H9 (cell line): Measurements from ENCODE around the gene NT5DC4. TPM values are rescaled to one million over a fixed set of nuclear protein-coding genes. Genes with fewer than 3 reads are reported as not detected.

Experiments used
- DNase-seq: peaks from one replicate; pipeline ENCODE4 v3.0.0-alpha.2; 2017
- H2AFZ ChIP-seq: one replicate; pipeline ENCODE4 v1.6.1; 2013; ENCODE audit warnings: mild to moderate bottlenecking, low read length, control low read depth, moderate library complexity
- H2AK5ac ChIP-seq: 2 replicates; pipeline ENCODE4 v1.6.1; 2013; ENCODE audit warnings: low read length, control low read depth, mixed read lengths; ENCODE audit not compliant: insufficient read length
- H2BK120ac ChIP-seq: one replicate; pipeline ENCODE4 v1.6.1; 2013; ENCODE audit warnings: low read depth, mild to moderate bottlenecking, low read length, control low read depth, inconsistent platforms; ENCODE audit not compliant: poor library complexity, severe bottlenecking
- H2BK12ac ChIP-seq: 2 replicates; pipeline ENCODE4 v1.6.1; 2013; ENCODE audit warnings: low read length, control low read depth, mixed read lengths, low read depth; ENCODE audit not compliant: insufficient read length
- H2BK15ac ChIP-seq: 2 replicates; pipeline ENCODE4 v1.6.1; 2013; ENCODE audit warnings: low read depth, low read length, control low read depth
- H2BK20ac ChIP-seq: one replicate; pipeline ENCODE4 v1.6.1; 2013; ENCODE audit warnings: low read depth, mild to moderate bottlenecking, low read length, control low read depth, inconsistent platforms; ENCODE audit not compliant: poor library complexity, severe bottlenecking
- H2BK5ac ChIP-seq: 2 replicates; pipeline ENCODE4 v1.6.1; 2013; ENCODE audit warnings: low read length, control low read depth, mixed read lengths; ENCODE audit not compliant: insufficient read length
- H3K14ac ChIP-seq: 2 replicates; pipeline ENCODE4 v1.6.1; 2013; ENCODE audit warnings: low read length, control low read depth; ENCODE audit not compliant: insufficient read depth
- H3K18ac ChIP-seq: 2 replicates; pipeline ENCODE4 v1.6.1; 2013; ENCODE audit warnings: low read depth, mild to moderate bottlenecking, mixed read lengths, low read length, control low read depth; ENCODE audit not compliant: insufficient read length
- H3K23ac ChIP-seq: 2 replicates; pipeline ENCODE4 v1.6.1; 2013; ENCODE audit warnings: low read length, control low read depth, mixed read lengths, low read depth; ENCODE audit not compliant: insufficient read length
- H3K23me2 ChIP-seq: 2 replicates; pipeline ENCODE4 v1.6.1; 2013; ENCODE audit warnings: low read depth, mild to moderate bottlenecking, mixed read lengths, low read length, control low read depth; ENCODE audit not compliant: insufficient read length, poor library complexity, severe bottlenecking
- H3K27ac ChIP-seq: 2 replicates; pipeline ENCODE4 v1.5.1; 2013; ENCODE audit warnings: low read length, control low read depth, mixed read lengths, low read depth; ENCODE audit not compliant: insufficient read length
- H3K27me3 ChIP-seq: 2 replicates; pipeline ENCODE4 v1.6.1; 2013; ENCODE audit warnings: low read length, control low read depth, inconsistent platforms; ENCODE audit not compliant: insufficient read depth
- H3K4ac ChIP-seq: 2 replicates; pipeline ENCODE4 v1.6.1; 2013; ENCODE audit warnings: low read depth, mild to moderate bottlenecking, control low read depth, inconsistent platforms, low read length, moderate library complexity
- H3K4me1 ChIP-seq: 2 replicates; pipeline ENCODE4 v1.6.1; 2013; ENCODE audit warnings: low read length, control low read depth, inconsistent platforms; ENCODE audit not compliant: insufficient read depth
- H3K4me2 ChIP-seq: 2 replicates; pipeline ENCODE4 v1.6.1; 2013; ENCODE audit warnings: low read length, control low read depth, mixed read lengths; ENCODE audit not compliant: insufficient read length, insufficient read depth
- H3K56ac ChIP-seq: 2 replicates; pipeline ENCODE4 v1.6.1; 2013; ENCODE audit warnings: low read depth, mild to moderate bottlenecking, mixed read lengths, low read length, control low read depth; ENCODE audit not compliant: insufficient read length
- H3K79me1 ChIP-seq: 2 replicates; pipeline ENCODE4 v1.6.1; 2013; ENCODE audit warnings: low read depth, mild to moderate bottlenecking, moderate library complexity, low read length, control low read depth, inconsistent platforms; ENCODE audit not compliant: insufficient read depth, poor library complexity, severe bottlenecking
- H3K79me2 ChIP-seq: 2 replicates; pipeline ENCODE4 v1.6.1; 2013; ENCODE audit warnings: low read length, control low read depth, inconsistent platforms; ENCODE audit not compliant: insufficient read depth
- H3K9ac ChIP-seq: 2 replicates; pipeline ENCODE4 v1.6.1; 2013; ENCODE audit warnings: low read length, control low read depth, mixed read lengths; ENCODE audit not compliant: insufficient read length; ENCODE audit errors: extremely low read depth
- H3K9me3 ChIP-seq: one replicate; pipeline ENCODE4 v1.6.1; 2013; ENCODE audit warnings: low read depth, low read length, inconsistent platforms; ENCODE audit not compliant: control insufficient read depth
- H3T11ph ChIP-seq: one replicate; pipeline ENCODE4 v1.6.1; 2013; ENCODE audit warnings: mild to moderate bottlenecking, low read length, control low read depth, inconsistent platforms
- H4K20me1 ChIP-seq: one replicate; pipeline ENCODE4 v1.6.1; 2013; ENCODE audit not compliant: control insufficient read depth, insufficient read length, insufficient read depth
- H4K5ac ChIP-seq: 2 replicates; pipeline ENCODE4 v1.6.1; 2013; ENCODE audit warnings: low read depth, mild to moderate bottlenecking, mixed read lengths, low read length, control low read depth; ENCODE audit not compliant: insufficient read length
- H4K8ac ChIP-seq: replicated peaks from 2 replicates; pipeline ENCODE4 v1.6.1; 2013; ENCODE audit warnings: low read length, control low read depth, mixed read lengths, low read depth; ENCODE audit not compliant: insufficient read length
- H4K91ac ChIP-seq: 2 replicates; pipeline ENCODE4 v1.6.1; 2013; ENCODE audit warnings: low read depth, mild to moderate bottlenecking, moderate library complexity, mixed read lengths, low read length, control low read depth; ENCODE audit not compliant: insufficient read length
- H3K27ac Mint-ChIP-seq, 3 experiments: 2 replicates in 2 of 3; 3 replicates in 1 of 3; pipeline ENCODE4 v1.8.0; 2020 to 2021; ENCODE audit warnings: mixed read lengths in 3 of 3, mild to moderate bottlenecking in 1 of 3, moderate library complexity in 1 of 3
- H3K27me3 Mint-ChIP-seq: 2 replicates; pipeline ENCODE4 v1.8.0; 2021; ENCODE audit warnings: low read depth, mild to moderate bottlenecking, moderate library complexity, mixed read lengths
- H3K36me3 Mint-ChIP-seq, 3 experiments: 2 replicates in 2 of 3; 3 replicates in 1 of 3; pipeline ENCODE4 v1.8.0; 2020 to 2021; ENCODE audit warnings: low read depth in 3 of 3, mixed read lengths in 3 of 3; ENCODE audit not compliant: insufficient read depth in 1 of 3
- H3K4me1 Mint-ChIP-seq, 2 experiments: 2 replicates each; pipeline ENCODE4 v1.8.0; 2020; ENCODE audit warnings: mixed read lengths in 2 of 2
- H3K4me3 Mint-ChIP-seq, 2 experiments: 2 replicates in 1 of 2; 3 replicates in 1 of 2; pipeline ENCODE4 v1.8.0; 2020 to 2021; ENCODE audit warnings: mild to moderate bottlenecking in 2 of 2, mixed read lengths in 2 of 2, moderate library complexity in 1 of 2
- H3K9me3 Mint-ChIP-seq, 2 experiments: 2 replicates in 1 of 2; 3 replicates in 1 of 2; pipeline ENCODE4 v1.8.0; 2020; ENCODE audit warnings: mild to moderate bottlenecking in 2 of 2, mixed read lengths in 2 of 2, moderate library complexity in 1 of 2
- CTCF ChIP-seq: fragments of 200-600 bp; sonication (generic); conservative IDR thresholded peaks from 3 replicates; pipeline ENCODE4 v1.8.0; 2021; ENCODE audit warnings: antibody characterized with exemption, mild to moderate bottlenecking
- WGBS: extraction: QIAGEN DNeasy Blood & Tissue Kit; methylation state at CpG from one replicate; pipeline ENCODE4 v1.1.7; 2013; ENCODE audit warnings: missing lambda C conversion rate, low lambda C conversion rate, mixed read lengths; ENCODE audit not compliant: insufficient read length; ENCODE audit errors: extremely low coverage; 5-methylcytosine and 5-hydroxymethylcytosine counted together
- total RNA-seq: library from RNA; stranded (reverse); gene quantifications from 2 replicates; pipeline ENCODE4 v1.2.1, GENCODE V29; 2021

The NT5DC4 gene
- total RNA-seq, 1 experiment from 2014 or later = not detected

DNA sequence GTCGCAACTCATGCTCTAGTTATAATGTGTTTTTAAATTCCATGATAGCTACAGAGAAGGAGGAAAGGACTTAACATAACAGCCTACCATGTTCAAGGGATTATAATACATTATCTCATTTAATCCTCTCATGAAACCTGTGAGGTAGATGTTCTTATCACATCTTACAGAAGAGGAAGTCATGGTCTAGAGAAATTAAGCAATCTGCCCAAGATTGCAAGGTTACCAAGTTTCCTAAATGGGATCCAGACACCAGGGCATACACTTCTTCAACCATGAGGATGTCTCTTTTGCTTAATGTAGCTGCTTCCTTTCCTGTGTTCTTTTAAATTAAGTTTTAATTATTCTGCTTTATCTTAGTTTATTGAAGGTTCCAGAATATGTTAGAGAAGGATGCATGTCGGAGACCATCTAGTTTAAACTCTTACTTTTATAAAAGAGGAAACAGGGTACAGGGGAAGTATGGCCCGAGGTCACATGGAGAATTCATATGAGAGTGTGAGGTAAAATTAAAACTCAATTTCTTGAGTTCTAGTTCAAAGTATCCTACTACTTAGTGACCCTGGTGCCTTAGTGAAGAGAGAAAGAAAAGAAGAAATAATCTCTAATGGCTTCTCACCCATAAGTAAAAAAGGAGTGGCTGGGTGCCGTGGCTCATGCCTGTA, 67.0 kb downstream of the NT5DC4 start:
- no peaks in the 10 kb centered on the region for H3K9me3 ChIP-seq
- H3K9ac ChIP-seq = no peak overlapping the region
- H3T11ph ChIP-seq = no peak overlapping the region
- WGBS = no CpG with 5 or more reads among the region's 4 CpGs
- H2BK120ac ChIP-seq = no peak overlapping the region
- TF ChIP-seq CTCF = no peak
- H4K8ac ChIP-seq = no peak overlapping the region
- Mint-ChIP-seq H3K4me1 (peaks cover 53 to 62% of the 10 kb centered on the region in 2 experiments), H3K27me3 (no peaks in the 10 kb centered on the region), H3K9me3 (peaks cover 3 to 4% of the 10 kb centered on the region in 2 experiments; a peak in 4 of 5 replicates), H3K27ac (no peak overlapping the region), H3K36me3 (peaks cover 1 to 5% (median 3%) of the 10 kb centered on the region in 3 experiments; a peak in 4 of 7 replicates), H3K4me3 (no peak overlapping the region)
- no peak overlapping the region for H4K5ac ChIP-seq
- no peak overlapping the region for H4K91ac ChIP-seq
- peaks cover 7% of the 10 kb centered on the region for H3K4me1 ChIP-seq
- no peak overlapping the region for H3K4ac ChIP-seq
- no peak overlapping the region for H3K56ac ChIP-seq
- no peak overlapping the region for H3K18ac ChIP-seq
- DNase-seq = no peak
- no peak overlapping the region for H3K27ac ChIP-seq
- H3K14ac ChIP-seq = no peak overlapping the region
- no peak overlapping the region for H2BK5ac ChIP-seq
- no peaks in the 10 kb centered on the region for H3K79me1 ChIP-seq
- H2BK20ac ChIP-seq = no peak overlapping the region
- H2BK15ac ChIP-seq = no peak overlapping the region
- no peaks in the 10 kb centered on the region for H3K23me2 ChIP-seq
- H4K20me1 ChIP-seq = no peaks in the 10 kb centered on the region
- no peaks in the 10 kb centered on the region for H3K27me3 ChIP-seq
- no peak overlapping the region for H2AFZ ChIP-seq
- no peak overlapping the region for H3K23ac ChIP-seq
- H2AK5ac ChIP-seq = no peak overlapping the region
- H2BK12ac ChIP-seq = no peak overlapping the region
- H3K4me2 ChIP-seq = no peak overlapping the region
- H3K79me2 ChIP-seq = no peaks in the 10 kb centered on the region
